Measurements from ENCODE around the gene UBIAD1. TPM values are rescaled to one million over a fixed set of nuclear protein-coding genes. Genes with fewer than 3 reads are reported as not detected.
"Not testable (repeated sequence)": the region's sequence is repeated elsewhere in the genome, so short reads cannot be mapped to it uniquely, and the experiment has no call there.

The UBIAD1 gene
- total RNA-seq, 1 donor from 2014 or later: 29.2 TPM

DNA sequence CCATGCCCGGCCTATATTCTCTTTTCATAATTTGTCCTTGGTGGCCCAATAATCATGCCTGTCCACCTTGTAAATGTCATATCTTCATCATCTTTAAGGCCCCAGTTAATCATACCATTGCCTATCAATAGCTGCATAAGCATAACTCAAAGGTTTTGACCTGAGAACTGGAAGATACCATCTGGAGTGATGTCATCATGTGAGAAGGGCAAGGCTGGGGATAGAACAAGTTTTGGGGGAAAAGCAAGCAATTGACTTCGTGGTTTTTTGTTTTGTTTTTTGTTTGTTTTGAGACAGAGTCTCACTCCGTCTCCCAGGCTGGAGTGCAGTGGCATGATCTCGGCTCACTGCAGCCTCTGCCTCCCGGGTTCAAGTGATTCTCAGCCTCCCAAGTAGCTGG is 6.2 kb downstream of the UBIAD1 start:
- intact Hi-C loops (cut with micrococcal nuclease): no loop called here

DNA sequence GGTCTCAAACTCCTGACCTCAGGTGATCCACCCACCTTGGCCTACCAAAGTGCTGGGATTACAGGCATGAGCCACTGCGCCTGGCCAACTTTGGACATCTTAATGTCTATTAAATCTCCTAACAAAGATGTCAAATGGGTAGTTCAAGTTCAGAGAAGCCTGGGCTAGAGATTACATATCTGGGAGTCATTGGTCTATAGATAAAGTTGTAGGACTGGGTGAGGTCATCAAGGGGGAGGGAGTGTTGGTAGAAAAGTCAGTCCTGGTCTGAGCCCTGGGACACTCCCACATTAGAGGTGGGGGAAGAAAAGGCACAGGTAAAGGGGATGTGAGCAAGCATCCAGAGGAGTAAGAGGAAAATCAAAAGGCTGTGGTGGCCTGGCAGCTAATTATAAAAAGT is 6.6 kb downstream of the UBIAD1 start:
- intact Hi-C loops (cut with micrococcal nuclease): loop anchor here (2.0 kb wide), 1 partner anchor 17 kb away; the partner anchor contains the start of gene MTOR

DNA sequence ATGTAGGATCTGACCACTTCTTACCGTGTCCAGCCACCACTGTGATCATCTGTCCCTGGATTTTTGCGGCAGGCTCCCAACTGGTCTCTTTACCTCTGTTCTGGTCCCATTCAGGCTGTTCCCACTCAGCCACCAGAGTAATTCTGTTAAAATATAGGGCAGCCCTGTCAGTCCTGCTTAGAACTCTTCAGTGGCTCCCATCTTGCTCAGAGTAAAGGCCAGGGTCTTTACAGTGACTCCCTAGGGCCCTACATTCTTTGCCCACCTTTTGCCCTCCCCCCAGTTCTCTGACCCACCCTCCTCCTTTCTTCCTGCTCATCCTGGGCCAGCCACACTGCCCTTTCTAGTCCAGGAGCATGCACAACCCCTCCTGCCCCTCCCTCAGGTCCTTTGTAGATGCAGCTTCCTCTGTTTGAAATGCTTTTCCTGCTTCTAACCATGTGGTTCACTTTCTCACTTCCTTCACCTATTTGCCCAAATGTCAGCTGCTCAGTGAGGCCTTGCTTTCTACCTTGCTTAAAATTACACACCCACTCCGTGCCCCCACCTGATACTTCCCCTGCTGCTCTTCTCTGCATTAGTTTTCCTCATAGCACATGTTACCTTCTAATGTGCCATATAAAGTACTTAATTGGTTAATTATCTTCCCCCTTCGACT is 7.8 kb downstream of the UBIAD1 start:
- intact Hi-C loops (cut with micrococcal nuclease): loop anchor here (2.0 kb wide), 1 partner anchor 18 kb away; the partner anchor contains the start of gene MTOR

DNA sequence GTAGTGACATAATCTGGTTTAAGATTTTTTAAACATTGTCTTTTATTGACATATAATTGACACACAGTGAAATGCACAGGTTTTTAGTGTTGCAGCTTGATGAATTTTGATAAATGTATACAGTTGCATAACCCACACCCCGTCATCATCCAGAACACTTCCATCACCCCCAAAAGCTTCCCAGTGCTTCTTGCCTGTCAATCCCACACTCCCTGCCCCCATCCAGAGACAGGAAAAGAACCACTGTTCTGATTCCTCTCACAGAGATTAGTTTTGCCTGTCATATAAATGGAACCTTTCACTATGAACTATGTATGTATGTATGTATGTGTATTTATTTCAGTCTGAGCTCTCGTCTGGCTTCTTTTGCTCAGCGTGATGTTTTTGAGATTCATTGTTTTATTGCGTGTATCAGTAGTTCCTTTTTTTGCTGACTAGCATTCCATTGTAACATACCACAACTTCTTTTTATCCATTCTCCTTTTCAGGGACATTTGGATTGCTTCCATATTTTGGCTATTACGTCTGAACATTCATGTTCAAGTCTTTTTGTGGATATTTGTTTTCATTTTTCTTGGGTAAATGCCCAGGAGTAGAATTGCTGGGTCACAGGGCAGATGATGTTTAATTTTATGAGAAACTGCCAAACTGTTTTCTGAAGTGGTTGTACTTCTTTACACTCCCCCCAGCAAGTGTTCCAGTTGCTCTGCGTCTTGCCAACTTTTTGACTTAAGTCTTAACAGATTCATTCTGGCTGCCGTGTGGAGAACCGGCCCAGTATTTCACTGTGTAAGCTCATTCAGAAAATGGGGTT is 8.7 kb downstream of the UBIAD1 start:
- intact Hi-C loops (cut with micrococcal nuclease): loop anchor here (2.0 kb wide), 1 partner anchor 19 kb away; the partner anchor contains the start of gene MTOR

DNA sequence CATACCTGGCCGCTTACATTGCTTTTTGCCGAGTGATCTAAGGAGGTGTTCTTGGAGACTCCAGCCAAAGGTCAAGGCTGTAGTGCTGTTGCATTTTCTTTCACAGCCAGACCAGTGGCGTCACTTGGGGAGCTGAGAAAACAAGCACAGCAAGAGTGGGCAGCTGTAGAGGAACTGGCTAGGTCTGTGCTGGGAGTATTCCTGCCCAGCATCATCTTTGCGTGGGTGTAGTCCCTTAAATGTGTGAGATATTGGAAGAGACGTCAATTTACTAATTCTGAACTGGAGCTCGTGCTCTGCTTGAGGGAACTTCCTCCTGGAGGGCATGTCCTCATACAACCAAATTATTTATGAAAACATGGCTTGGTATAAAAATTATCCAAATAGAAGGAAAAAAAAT is 10.2 kb downstream of the UBIAD1 start:
- intact Hi-C loops (cut with micrococcal nuclease): no loop called here

DNA sequence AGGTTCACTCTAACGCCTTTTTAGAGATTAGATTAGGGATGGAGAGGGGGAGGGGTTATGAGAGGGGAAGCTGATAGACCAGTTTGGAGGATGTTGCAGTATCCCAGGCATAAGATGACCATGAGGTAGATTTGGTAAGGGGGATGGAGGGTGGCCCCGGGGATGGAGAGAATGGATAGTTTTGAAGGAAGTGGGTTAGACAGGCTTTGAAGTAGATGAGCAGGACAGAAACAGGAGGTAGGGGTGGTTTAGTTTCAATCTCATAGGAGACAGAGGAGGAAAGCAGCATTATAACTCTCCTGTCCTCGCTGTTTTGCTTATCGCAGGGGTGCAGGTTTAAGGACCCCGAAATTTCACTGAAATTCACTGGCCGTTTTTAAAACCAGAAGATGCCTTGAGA is 11.8 kb downstream of the UBIAD1 start:
- intact Hi-C loops (cut with micrococcal nuclease): no loop called here

DNA sequence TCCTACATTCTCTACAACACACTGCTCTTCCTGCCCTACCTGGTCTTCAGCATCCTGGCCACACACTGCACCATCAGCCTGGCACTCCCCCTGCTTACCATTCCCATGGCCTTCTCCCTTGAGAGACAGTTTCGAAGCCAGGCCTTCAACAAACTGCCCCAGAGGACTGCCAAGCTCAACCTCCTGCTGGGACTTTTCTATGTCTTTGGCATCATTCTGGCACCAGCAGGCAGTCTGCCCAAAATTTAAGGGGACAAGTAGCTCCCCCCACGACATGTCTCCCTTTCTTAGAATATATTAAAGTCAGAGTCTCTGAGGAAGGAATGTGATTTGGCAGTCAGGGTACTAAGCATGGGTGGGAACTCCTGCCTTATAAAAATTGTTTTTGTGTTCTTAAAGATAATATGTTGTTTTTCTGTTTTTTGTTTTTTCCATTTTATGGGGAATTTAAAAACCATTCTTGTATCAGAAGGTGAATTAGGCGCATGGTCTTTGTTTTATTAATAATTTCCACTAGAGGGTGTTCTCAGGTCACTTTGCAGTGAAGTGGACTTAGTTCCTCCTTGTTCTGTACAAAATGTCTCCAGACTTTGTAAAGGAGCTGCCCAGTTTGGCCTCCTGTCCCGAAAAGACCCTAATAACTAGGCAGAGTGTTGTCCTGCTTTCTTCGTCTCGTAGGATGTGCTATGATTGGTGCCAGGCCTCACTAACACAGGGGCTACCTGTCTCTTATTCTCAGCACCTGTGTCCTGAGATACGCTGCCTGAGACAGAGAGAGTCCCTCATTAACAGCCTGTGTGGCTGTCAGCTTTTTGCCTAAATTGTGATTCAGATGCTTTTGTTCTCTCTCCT is 13.1 kb downstream of the UBIAD1 start:
- intact Hi-C loops (cut with micrococcal nuclease): no loop called here

DNA sequence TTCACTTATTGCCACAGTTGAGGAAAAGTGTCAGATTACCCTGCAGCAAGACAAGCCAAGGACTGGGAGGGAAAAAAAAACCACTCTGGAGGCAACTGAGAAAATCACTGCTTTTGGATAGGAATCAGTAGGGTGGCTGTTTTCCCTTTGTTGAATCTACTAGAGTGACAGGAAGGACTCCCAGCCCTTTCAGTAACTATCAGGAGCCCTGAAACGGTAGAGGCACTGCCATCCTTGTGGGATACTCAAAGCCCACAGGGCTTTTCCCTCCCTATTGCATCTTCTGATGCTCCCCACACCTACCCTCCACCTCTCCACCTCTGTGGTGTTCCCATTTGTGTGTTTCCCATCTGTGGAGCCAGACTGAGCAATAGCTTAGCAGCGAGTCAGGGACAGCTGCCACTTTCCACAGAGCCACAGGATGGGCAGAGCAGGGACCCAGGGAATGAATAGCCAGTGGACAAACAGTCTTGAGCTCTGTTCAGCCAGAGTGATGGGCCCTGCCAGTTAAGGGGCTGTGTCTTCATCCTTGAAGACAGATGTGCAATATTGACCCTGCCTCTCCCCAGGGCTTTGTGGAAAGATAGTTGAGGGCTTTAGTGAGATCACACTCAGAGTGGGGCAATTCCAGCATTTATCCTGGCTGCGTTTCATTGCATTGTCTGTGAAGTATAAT is 13.9 kb downstream of the UBIAD1 start:
- intact Hi-C loops (cut with micrococcal nuclease): no loop called here

DNA sequence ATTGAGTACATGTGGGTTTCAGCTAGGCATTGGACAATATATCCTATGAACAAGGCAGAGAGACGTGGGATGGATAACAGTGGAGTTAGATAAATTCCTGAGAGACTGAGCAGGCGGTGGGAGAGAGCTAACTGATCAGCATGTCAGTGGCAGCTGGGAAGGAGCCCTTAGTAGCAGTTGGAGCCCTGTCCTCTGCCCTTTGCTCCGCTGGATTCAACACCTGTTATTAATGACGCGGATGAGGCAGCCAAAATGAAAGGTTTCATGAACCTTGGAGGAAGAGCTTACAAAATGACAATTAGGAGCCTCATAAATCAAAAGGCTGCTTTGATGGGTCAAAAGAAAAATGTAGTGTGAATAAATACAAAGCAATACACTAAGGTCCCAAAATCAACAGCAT is 16.1 kb downstream of the UBIAD1 start:
- intact Hi-C loops (cut with micrococcal nuclease): no loop called here

DNA sequence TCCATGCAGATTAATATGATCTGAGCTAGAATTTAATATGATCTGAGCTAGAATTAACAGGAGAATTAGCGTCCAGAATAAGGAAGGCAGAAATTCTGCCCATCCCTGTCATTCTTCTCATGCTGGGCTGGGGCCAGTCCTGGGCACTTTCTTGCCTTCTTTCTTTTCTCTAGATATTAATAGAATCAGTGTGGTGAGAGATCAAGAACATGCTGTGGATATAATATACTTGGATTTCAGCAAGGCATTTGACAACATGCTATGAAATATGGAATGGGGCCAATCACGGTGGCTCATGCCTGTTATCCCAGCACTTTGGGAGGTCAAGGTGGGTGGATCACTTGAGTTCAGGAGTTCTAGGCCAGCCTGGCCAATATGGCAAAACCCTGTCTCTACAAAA is 18.1 kb downstream of the UBIAD1 start:
- intact Hi-C loops (cut with micrococcal nuclease): no loop called here

DNA sequence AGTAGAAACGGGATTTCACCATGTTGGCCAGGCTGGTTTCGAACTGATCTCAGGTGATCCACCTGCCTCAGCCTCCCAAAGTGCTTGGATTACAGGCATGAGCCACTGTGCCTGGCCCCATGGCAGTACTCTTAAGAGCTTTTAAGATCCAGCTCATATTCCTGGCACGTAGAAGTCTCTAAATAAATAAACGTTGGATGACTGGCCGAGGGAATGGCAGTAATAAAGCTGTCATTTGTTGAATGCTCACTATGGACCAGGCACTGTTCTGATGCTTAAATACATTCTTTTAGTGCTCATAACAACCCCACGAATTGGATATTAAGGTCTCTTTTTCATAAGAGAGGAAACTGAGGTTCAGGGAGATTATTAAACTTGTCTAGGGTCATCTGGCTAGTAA is 20.9 kb downstream of the UBIAD1 start:
- intact Hi-C loops (cut with micrococcal nuclease): no loop called here

DNA sequence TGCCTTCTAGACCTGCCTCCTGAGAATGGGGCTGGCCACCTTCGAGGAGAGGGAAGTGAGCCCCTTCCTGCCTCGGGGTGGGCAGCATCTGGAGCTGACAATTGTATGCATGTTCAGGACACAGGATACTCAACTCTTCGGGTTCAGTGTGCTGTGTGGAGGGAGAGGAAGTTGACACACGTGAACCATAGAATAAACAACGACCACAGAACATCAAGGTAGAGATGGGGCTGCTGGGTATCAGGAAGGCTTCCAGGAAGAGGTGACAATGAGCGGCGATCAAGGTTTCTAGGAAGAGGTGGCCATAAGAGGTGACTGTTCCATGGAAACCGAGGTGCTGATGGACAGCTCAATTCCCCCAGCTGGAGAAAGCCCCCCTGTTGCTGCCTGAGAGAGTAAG is 22.0 kb downstream of the UBIAD1 start:
- intact Hi-C loops (cut with micrococcal nuclease): no loop called here

DNA sequence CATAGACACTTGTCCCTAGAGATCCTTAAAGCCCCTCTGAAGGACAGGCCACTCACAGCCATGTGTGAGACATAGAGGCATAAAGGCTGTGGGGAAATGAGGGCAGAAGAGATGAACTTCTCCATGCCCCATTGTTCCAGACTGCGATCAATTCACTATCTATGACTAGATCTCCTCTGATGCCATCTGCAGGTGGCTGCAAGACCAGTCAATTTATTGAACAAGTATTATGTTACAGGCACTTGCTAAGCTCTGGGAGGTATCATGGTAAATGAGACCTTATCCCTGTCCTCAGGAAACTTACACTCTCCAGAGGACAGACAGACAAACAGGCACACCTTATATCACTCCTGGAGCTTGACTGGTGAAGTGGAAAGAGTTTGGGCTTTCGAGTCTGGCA is 22.9 kb downstream of the UBIAD1 start:
- intact Hi-C loops (cut with micrococcal nuclease): no loop called here

DNA sequence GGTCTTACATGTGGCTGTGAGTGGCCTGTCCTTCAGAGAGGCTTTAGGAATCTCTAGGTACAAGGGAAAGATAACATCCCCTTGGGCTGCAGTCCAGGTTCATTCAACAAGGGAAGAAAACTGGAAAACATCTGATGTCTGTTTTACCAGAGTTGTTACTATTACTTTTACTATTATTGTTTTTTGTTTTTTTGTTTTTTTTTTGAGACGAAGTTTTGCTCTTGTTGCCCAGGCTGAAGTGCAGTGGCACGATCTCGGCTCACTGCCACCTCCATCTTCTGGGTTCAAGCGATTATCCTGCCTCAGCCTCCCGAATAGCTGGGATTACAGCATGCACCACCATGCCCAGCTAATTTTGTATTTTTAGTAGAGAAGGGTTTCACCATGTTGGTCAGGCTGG is 24.8 kb downstream of the UBIAD1 start:
- intact Hi-C loops (cut with micrococcal nuclease): not testable (repeated sequence)

DNA sequence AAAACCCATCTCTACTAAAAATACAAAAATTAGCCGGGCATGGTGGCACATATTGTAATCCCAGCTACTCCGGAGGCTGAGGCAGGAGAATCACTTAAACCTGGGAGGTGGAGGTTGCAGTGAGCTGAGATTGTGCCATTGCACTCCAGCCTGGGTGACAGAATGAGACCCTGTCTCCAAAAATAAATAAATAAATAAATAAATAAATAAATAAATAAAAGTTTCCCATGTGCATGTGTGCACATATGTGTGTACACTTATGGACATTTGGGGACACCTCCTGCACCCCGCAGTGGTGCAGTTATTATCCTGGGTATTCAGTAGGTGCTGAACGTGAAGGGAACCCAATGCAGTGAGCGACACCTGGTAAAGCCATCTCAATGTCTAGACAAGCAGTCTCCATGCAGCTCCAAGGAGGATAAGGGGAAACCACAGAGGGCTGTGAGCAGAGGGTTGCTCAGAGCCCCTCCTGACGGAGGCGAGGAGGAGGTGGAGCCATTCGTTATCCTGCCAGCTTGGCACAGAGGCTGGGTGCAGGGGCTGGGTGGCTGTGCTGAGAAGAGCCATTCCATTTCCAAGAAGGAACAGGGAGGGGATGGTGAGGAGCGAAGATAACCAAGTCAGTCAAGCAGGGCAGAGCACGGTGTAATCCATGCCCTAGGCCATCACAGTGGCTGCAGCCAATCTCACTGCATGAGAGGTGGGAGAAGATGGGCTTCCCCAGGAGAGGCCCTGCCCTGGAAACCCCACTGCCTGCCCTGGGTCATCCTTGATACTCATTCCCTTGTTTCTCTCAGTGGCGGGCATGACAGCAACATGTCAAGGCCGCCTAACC is 25.6 kb downstream of the UBIAD1 start:
- intact Hi-C loops (cut with micrococcal nuclease): no loop called here

DNA sequence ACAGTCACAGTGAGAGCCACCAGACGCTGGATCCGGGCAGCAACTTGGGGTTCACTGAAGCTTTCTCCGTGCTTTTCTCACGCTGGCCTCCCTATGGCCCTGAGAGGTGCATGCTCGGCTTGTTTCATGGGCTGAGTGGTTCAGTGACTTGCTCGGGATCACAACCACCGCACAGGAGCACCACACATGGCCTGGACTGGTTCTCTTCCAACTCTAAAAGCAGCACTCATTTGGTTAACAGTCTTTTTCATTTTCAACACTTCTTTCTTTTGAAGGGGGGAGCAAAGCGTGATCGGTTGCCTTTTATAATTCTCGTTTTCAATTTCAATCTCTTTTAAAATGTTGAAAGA is 26.2 kb downstream of the UBIAD1 start:
- intact Hi-C loops (cut with micrococcal nuclease): no loop called here

DNA sequence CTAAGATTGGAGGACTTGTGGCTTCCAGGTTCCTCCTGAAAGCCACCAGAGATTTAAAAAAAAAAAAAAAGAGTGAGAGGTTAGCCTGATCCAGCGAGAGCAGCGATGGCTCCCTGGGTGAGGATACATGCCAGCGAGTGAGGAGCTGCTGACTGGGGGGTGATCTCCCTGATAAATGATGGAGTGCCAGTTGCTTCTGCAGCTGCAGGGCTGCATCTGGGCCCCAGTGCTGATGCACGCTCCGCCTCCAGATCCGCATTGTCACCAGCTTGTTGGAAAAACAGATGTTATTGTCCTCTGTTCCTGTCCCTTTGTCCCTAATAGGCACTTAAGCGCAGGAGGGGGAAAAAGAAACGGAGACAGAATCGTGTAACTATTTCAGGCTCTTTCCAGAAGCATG is 28.6 kb downstream of the UBIAD1 start:
- intact Hi-C loops (cut with micrococcal nuclease): no loop called here

DNA sequence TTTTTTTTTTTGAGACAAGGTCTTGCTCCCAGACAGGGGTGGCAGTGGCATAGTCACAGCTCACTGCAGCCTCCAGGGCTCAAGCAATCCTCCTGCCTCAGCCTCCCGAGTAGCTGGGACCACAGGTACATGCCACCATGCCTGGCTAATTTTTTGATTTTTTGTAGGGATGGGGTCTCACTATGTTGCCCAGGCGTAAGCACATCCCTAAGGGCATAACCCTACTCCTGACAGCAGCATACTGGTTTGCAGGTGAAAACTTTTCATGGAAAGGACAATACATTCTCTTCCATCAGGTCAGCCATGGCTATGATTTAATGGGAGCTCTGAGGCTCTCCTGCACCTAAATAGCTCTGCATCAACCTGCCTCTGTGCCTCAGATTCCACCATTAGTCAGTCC is 29.4 kb downstream of the UBIAD1 start:
- intact Hi-C loops (cut with micrococcal nuclease): no loop called here

DNA sequence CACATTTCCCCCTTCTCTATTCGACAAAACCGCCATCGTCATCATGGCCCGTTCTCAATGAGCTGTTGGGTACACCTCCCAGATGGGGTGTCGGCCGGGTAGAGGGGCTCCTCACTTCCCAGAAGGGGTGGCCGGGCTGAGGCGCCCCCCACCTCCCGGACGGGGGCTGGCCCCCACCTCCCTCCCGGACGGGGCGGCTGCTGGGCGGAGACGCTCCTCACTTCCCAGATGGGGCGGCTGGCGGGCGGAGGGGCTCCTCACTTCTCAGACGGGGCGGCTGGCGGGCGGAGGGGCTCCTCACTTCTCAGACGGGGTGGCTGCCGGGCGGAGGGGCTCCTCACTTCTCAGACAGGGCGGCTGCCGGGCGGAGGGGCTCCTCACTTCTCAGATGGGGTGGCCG is 32.5 kb downstream of the UBIAD1 start:
- intact Hi-C loops (cut with micrococcal nuclease): not testable (repeated sequence)

DNA sequence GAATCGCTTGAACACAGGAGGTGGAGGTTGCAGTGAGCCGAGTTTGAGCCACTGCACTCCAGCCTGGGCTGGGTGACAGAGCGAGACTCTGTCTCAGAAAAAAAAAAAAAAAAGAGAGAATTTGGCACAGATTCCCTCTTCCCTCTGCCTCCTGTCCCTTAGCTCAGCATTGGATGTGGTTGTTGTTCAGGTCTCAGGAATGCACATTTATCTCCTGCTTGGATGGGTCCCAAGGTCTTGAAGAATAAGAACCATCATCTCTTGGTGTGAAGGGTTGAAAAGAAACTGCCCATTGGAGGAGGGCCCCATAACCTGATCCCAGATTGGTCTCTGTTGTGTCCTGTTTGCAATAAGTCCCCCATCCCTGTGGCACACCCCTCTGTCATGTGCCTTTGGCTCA is 34.9 kb downstream of the UBIAD1 start:
- intact Hi-C loops (cut with micrococcal nuclease): no loop called here
